Measurements from ENCODE around the gene MAML2.

Gene MAML2

DNA sequence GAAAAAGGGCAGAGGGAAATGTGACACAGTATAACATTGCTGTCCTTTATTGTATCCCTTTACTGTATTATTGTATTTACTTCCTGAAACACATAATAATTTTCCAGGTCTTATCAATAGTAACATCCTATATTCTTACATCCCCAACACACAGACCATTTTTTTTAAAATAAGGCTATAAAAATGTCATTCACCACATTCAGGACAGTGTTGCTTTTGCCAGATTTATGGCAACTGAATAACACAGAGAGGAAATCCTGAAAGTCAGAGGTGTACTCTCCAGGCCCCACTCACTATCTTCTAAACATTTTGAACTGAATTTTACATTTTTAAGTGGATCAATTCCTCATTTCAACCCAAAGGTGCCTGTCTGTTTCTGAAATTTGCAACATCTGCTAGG, 314.2 kb downstream of the MAML2 start:
- no peak overlapping the region for H2AFZ ChIP-seq (ENCODE audit: low read depth, low read length)
- no peak overlapping the region for H3K4me3 ChIP-seq (ENCODE audit: low read length)
- no peaks in the 10 kb centered on the region for H3K36me3 ChIP-seq (ENCODE audit: insufficient read depth, low read length)
- H3K4me1 ChIP-seq (ENCODE audit: insufficient read depth, low read length), result no peaks in the 10 kb centered on the region
- H3K27me3 ChIP-seq (ENCODE audit: insufficient read depth, low read length), result no peaks in the 10 kb centered on the region
- no peaks in the 10 kb centered on the region for H3K9me3 ChIP-seq (ENCODE audit: low read length)

DNA sequence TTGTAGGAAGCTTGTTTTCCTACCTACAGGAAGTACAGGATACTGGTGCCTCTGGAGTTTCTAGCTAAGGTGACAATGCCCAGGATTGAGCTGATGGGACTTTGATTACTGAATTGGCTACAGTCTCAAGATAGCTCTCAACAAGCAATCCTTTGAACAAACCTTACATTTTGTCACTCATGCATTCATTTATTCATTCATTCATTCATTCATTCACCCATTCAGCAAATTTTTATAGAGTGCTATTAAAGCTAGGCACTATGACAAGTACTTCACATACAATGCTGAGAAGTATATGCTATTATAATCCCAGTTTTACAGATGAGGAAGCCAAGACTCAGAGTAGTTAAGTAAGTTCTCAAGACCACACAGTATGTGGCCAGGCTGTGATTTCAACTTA, 316.0 kb downstream of the MAML2 start:
- Histone ChIP-seq H3K4me3 (ENCODE audit: low read length) (no peak overlapping the region), H3K4me1 (ENCODE audit: insufficient read depth, low read length) (no peaks in the 10 kb centered on the region), H2AFZ (ENCODE audit: low read depth, low read length) (no peak overlapping the region), H3K36me3 (ENCODE audit: insufficient read depth, low read length) (no peaks in the 10 kb centered on the region), H3K27me3 (ENCODE audit: insufficient read depth, low read length) (no peaks in the 10 kb centered on the region), H3K9me3 (ENCODE audit: low read length) (no peaks in the 10 kb centered on the region)

GRCh38 chr11:96026310-96026709, 316.7 kb downstream of the MAML2 start:
- Histone ChIP-seq H3K27me3 (ENCODE audit: insufficient read depth, low read length) (no peaks in the 10 kb centered on the region), H3K9me3 (ENCODE audit: low read length) (no peaks in the 10 kb centered on the region), H3K4me3 (ENCODE audit: low read length) (no peak overlapping the region), H3K36me3 (ENCODE audit: insufficient read depth, low read length) (no peaks in the 10 kb centered on the region), H2AFZ (ENCODE audit: low read depth, low read length) (no peak overlapping the region), H3K4me1 (ENCODE audit: insufficient read depth, low read length) (no peaks in the 10 kb centered on the region)

GRCh38 chr11:96024666-96025065, 318.3 kb downstream of the MAML2 start:
- Histone ChIP-seq H2AFZ (ENCODE audit: low read depth, low read length) (no peak overlapping the region), H3K4me1 (ENCODE audit: insufficient read depth, low read length) (no peaks in the 10 kb centered on the region), H3K36me3 (ENCODE audit: insufficient read depth, low read length) (no peaks in the 10 kb centered on the region), H3K9me3 (ENCODE audit: low read length) (no peaks in the 10 kb centered on the region), H3K4me3 (ENCODE audit: low read length) (no peak overlapping the region), H3K27me3 (ENCODE audit: insufficient read depth, low read length) (no peaks in the 10 kb centered on the region)

GRCh38 chr11:96023275-96023674, 319.7 kb downstream of the MAML2 start:
- H3K4me1 ChIP-seq (ENCODE audit: insufficient read depth, low read length), result no peaks in the 10 kb centered on the region
- no peaks in the 10 kb centered on the region for H3K27me3 ChIP-seq (ENCODE audit: insufficient read depth, low read length)
- H3K9me3 ChIP-seq (ENCODE audit: low read length), result no peaks in the 10 kb centered on the region
- H3K4me3 ChIP-seq (ENCODE audit: low read length), result no peak overlapping the region
- H3K36me3 ChIP-seq (ENCODE audit: insufficient read depth, low read length), result no peaks in the 10 kb centered on the region
- H2AFZ ChIP-seq (ENCODE audit: low read depth, low read length), result no peak overlapping the region

DNA sequence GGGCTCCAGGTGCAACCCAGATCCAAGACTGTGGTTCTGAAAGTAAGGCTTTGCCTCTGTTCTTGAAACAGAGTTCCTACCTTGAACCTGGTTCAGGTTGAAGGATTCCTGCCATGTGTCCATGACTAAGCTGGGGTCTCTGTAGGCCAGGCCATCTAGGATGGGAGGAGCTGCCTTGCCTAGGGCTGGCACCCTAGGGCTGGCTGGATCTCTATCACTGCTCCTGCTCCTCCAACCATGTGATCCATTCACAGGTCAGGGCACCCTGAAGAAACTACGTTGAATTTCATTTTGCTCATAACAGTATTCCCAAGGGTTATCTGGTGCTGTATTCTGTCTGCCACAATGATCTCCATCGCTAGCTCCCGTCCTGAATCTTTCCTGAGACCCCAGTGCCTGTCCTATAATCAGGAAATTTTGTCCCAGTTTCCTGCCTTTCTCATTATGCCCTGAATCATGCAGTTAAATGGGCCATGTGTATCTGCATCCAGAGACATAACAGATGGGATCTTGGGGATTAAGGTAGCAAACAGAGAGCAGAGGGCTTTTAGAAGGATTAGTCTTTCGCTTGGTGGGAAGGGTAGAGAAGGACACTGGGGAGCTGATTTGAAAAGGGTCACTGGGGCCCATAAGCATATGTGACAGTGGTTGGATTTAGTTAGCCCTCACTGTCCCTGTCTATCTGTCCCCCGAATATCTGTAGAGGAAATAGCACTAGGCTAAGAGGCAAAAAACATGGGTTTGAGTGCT, 320.9 kb downstream of the MAML2 start:
- no peaks in the 10 kb centered on the region for H3K36me3 ChIP-seq (ENCODE audit: insufficient read depth, low read length)
- no peaks in the 10 kb centered on the region for H3K27me3 ChIP-seq (ENCODE audit: insufficient read depth, low read length)
- no peak overlapping the region for H3K4me3 ChIP-seq (ENCODE audit: low read length)
- no peaks in the 10 kb centered on the region for H3K9me3 ChIP-seq (ENCODE audit: low read length)
- no peaks in the 10 kb centered on the region for H3K4me1 ChIP-seq (ENCODE audit: insufficient read depth, low read length)
- H2AFZ ChIP-seq (ENCODE audit: low read depth, low read length), result no peak overlapping the region

- Histone ChIP-seq H3K4me1 (ENCODE audit: insufficient read depth, low read length) (no peaks in the 10 kb centered on the region), H3K4me3 (ENCODE audit: low read length) (no peak overlapping the region), H3K9me3 (ENCODE audit: low read length) (no peaks in the 10 kb centered on the region), H3K27me3 (ENCODE audit: insufficient read depth, low read length) (no peaks in the 10 kb centered on the region), H2AFZ (ENCODE audit: low read depth, low read length) (no peak overlapping the region), H3K36me3 (ENCODE audit: insufficient read depth, low read length) (no peaks in the 10 kb centered on the region)
Measured at GRCh38 chr11:96019810-96020747, 322.9 kb downstream of the MAML2 start.

- no peaks in the 10 kb centered on the region for H3K9me3 ChIP-seq (ENCODE audit: low read length)
- H3K36me3 ChIP-seq (ENCODE audit: insufficient read depth, low read length), result no peaks in the 10 kb centered on the region
- H3K4me3 ChIP-seq (ENCODE audit: low read length), result no peak overlapping the region
- peaks cover 5% of the 10 kb centered on the region for H3K4me1 ChIP-seq (ENCODE audit: insufficient read depth, low read length)
- H3K27me3 ChIP-seq (ENCODE audit: insufficient read depth, low read length), result no peaks in the 10 kb centered on the region
- H2AFZ ChIP-seq (ENCODE audit: low read depth, low read length), result no peak overlapping the region
Measured at GRCh38 chr11:96019281-96019680, 323.7 kb downstream of the MAML2 start.

DNA sequence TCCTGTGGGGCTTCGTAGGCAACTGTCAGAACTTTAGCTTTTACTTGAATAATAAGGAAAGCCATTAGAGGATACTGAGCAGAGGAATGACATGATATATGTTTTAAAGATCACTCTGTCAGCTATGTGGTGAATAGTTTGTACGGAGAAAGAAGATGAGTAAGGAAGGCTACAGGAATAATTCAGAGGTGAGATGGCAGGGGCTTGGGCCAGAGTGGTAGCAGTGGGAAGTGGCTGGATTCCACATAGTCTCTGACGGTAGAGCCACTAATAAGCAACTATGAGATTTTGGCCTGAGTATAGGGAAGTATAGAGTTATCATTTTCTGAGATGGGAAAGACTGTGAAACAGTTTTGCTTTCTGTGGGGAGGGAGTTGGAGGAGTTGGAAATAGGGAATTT, 325.1 kb downstream of the MAML2 start:
- Histone ChIP-seq H3K9me3 (ENCODE audit: low read length) (no peaks in the 10 kb centered on the region), H3K4me3 (ENCODE audit: low read length) (no peak overlapping the region), H3K27me3 (ENCODE audit: insufficient read depth, low read length) (no peaks in the 10 kb centered on the region), H3K4me1 (ENCODE audit: insufficient read depth, low read length) (peaks cover 18% of the 10 kb centered on the region), H3K36me3 (ENCODE audit: insufficient read depth, low read length) (no peaks in the 10 kb centered on the region), H2AFZ (ENCODE audit: low read depth, low read length) (no peak overlapping the region)

DNA sequence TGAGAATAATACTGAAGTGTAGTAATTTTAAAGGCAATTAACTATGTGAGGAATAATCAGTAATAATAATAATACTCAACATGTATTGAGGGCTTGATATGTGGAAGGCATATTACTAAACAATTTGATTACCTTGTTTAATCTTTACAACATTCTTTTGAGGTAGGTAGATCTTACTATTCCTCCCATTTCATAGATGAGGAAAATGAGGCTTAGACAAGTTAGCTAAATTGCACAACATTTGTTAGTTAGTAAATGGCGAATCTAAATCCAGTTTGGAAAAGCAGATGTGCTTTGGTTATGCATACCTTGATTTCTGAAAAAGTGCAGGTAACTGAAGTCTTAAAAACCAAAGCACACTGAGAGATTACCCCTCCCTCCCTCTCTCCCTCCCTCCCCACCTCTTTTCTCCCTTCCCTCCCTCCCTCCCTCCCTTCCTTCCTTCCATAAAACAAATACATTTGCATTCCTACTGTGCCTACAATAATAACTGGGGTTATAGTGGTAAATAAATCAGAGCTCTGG, 326.0 kb downstream of the MAML2 start:
- H2AFZ ChIP-seq (ENCODE audit: low read depth, low read length), result no peak overlapping the region
- H3K27me3 ChIP-seq (ENCODE audit: insufficient read depth, low read length), result no peaks in the 10 kb centered on the region
- H3K36me3 ChIP-seq (ENCODE audit: insufficient read depth, low read length), result no peaks in the 10 kb centered on the region
- H3K4me1 ChIP-seq (ENCODE audit: insufficient read depth, low read length), result peaks cover 25% of the 10 kb centered on the region
- no peak overlapping the region for H3K4me3 ChIP-seq (ENCODE audit: low read length)
- H3K9me3 ChIP-seq (ENCODE audit: low read length), result no peaks in the 10 kb centered on the region

DNA sequence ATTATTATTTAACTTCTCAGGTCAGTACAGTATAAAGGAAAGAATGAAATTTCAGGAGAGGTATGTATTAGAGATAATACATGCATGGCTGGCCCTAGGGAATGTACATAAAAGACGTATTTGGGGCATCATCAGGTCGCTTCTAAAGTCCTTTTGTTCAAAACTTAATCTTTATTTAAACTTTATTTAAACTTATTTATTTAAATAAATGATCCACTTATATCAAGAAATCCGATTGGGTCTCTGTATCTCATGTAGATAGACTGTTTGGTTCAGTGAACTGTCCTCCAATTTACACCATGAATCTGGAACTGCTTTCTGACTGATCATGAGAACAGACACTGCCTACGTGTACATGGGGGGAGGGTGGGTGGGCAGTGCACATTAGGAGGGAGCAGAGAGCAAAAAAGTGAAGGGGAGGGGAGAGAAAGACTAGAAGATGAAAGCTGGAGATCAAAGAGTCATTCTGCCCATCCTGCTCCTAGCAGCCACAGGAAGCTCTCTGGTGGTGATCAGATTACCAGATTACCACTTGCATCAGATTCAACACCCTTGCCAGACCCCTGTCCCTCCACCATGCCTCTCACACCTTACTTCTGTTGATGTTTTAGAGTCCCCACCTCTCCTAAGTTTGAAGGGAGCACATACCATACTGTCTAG, 327.0 kb downstream of the MAML2 start:
- Histone ChIP-seq H3K4me3 (ENCODE audit: low read length) (no peak overlapping the region), H3K4me1 (ENCODE audit: insufficient read depth, low read length) (peaks cover 31% of the 10 kb centered on the region), H3K36me3 (ENCODE audit: insufficient read depth, low read length) (no peaks in the 10 kb centered on the region), H3K9me3 (ENCODE audit: low read length) (no peaks in the 10 kb centered on the region), H2AFZ (ENCODE audit: low read depth, low read length) (no peak overlapping the region), H3K27me3 (ENCODE audit: insufficient read depth, low read length) (no peaks in the 10 kb centered on the region)

DNA sequence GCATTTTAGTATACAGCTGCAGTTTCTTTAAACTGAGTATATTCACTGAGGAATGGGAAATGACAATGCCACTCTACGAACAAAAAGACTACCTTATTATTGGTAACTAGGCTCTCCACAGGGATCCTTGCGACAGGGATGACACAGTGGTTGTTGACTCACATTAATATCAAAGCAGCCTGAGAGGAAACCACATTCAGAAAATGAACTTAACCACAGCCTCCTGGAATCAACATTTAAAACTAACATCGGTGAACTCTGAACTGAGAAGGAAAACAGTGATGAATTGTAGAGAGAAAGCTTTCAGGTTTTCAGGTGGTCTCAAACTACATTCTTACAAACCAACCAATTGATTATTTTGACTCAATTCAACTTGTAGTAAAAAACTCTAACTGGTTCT, 328.8 kb downstream of the MAML2 start:
- no peaks in the 10 kb centered on the region for H3K27me3 ChIP-seq (ENCODE audit: insufficient read depth, low read length)
- no peak overlapping the region for H2AFZ ChIP-seq (ENCODE audit: low read depth, low read length)
- H3K4me1 ChIP-seq (ENCODE audit: insufficient read depth, low read length), result peaks cover 31% of the 10 kb centered on the region
- no peaks in the 10 kb centered on the region for H3K9me3 ChIP-seq (ENCODE audit: low read length)
- no peaks in the 10 kb centered on the region for H3K36me3 ChIP-seq (ENCODE audit: insufficient read depth, low read length)
- H3K4me3 ChIP-seq (ENCODE audit: low read length), result peak overlapping the region; percentile 7

All from neuron (in vitro differentiated cells).